Activated naive CD8-positive, alpha-beta T cell treated with anti-CD3 and anti-CD28 coated beads, Interleukin-2, amount 50 U/mL, for 16 hours (primary cell): Measurements from ENCODE around the gene MIPOL1.
"Not testable (repeated sequence)": the region's sequence is repeated elsewhere in the genome, so short reads cannot be mapped to it uniquely, and the experiment has no call there.

Source experiments
- DNase-seq: peaks from one replicate; pipeline ENCODE4 v3.0.0-alpha.2; 2020; ENCODE audit warnings: low read depth, low spot score

MIPOL1 gene

DNA sequence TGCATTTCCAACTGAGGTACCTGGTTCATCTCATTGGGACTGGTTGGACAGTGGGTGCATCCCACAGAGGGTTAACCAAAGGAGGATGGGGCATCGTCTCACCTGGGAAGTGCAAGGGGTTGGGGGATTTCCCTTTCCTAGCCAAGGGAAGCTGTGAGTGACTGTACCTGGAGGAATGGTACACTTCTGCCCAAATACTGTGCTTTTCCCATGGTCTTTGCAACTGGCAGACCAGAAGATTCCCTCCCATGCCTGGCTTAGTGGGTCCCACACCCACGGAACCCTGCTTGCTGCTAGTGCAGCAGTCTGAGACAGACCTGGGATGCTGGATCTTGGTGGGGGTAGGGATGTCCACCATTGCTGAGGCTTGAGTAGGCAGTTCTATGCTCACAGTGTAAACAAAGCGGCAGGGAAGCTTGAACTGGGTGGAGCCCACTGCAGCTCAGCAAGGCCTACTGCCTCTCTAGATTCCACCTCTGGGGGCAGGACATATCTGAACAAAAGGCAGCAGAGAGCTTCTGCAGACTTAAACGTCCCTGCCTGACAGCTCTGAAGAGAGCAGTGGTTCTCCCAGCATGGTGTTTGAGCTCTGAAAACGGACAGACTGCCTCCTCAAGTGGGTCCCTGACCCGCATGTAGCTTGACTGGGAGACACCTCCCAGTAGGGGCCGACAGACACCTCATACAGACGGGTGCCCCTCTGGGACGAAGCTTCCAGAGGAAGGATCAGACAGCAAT, 9.7 kb upstream of the MIPOL1 start:
- not testable (repeated sequence) for DNase-seq

DNA sequence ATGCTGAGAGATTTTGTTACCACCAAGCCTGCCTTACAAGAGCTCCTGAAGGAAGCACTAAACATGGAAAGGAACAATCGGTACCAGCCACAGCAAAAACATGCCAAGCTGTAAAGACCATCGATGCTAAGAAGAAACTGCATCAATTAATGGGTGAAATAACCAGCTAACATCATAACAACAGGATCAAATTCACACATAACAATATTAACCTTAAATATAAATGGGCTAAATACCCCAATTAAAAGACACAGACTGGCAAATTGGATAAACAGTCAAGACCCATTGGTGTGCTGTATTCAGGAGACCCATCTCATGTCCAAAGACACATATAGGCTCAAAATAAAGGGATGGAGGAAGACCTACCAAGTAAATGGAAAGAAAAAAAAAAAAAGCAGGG, 8.0 kb upstream of the MIPOL1 start:
- not testable (repeated sequence) for DNase-seq

- DNase-seq = no peak
Observed at GRCh38 chr14:37194698-37195097, 3.0 kb upstream of the MIPOL1 start.

- no peak for DNase-seq
Observed at GRCh38 chr14:37195327-37195726, 2.4 kb upstream of the MIPOL1 start.

DNA sequence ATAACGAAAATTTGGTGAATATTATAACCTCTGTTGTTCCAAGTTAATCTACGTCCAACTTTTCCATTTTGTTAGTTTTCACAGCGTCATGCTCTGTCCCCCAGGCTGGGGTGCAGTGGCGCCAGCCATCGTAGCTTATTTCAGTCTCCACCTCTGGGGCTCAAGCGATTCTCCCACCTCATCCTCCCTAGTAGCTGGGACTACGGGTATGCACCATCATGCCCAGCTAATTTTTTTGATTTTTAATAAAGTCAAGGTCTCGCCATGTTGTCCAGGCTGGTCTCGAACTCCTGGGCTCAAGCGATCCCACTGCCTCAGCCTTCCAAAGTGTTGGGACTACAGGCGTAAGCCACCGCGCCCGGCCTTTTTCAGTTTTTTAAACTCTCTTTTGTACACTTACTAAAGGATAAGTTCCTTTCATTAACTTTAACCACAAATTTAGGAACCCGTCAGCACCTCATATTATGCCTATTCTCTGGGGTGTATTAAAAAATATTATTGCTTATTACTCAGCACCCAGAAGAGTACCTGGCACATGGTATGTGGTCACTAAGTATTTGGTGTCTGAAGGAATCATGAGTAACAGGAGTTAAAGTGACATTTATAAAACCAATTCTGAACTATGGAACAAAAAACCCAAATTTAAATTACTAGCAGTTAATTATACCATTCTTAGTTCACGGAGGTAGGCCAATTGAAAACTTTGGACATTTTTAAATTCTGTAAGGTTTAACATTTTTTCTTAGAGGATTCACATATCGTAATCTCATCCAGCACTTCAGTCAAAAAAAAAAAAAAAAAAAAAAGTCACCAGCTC, 925 bp upstream of the MIPOL1 start:
- DNase-seq = no peak

GRCh38 chr14:37198273-37198598, 499 bp downstream of the MIPOL1 start:
- DNase-seq = no peak

- no peak for DNase-seq
Observed at GRCh38 chr14:37198907-37199306, 1.2 kb downstream of the MIPOL1 start.

DNA sequence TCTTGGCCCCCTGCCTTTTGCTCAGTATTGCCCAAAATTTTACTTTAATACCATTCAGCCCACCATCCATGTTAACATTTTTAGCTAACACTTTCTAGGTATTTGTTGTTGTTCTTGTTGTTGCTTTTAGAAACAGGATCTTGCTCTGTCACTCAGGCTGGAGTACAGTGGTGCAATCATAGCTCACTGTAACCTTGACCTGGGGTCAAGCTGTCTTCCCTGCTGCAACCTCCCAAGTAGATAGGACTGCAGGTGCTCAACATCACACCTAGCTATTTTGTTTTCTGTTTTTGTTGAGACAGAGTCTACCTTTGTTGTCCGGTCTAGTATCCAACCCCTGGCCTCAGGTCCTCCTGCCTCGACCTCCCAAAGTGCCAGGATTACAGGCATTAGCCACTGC, 4.0 kb downstream of the MIPOL1 start:
- no peak for DNase-seq

- DNase-seq = no peak
Observed at GRCh38 chr14:37202265-37202664, 4.5 kb downstream of the MIPOL1 start.

GRCh38 chr14:37202812-37203211, 5.1 kb downstream of the MIPOL1 start:
- DNase-seq = no peak

DNA sequence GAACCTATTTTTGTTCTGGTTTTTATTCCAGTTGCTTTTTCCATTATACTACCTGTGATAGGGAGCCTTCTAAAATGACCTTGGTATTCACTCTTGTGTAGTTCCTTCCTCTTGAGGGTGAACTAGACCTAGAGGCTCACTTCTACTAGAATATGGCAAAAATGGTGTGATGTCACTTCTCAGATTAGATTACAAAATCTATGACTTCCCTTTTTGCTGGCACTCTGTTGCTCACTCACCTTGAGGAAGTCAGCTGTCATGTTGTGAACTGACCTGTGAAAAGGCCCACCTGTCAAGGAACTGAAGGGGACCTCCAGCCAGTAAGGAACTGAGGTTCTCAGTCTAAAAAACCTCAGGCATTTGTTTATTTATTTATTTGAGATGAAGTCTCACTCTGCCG, 5.7 kb downstream of the MIPOL1 start:
- no peak for DNase-seq

- DNase-seq = not testable (repeated sequence)
Observed at GRCh38 chr14:37205623-37206605, 8.2 kb downstream of the MIPOL1 start.

- DNase-seq = not testable (repeated sequence)
Observed at GRCh38 chr14:37209617-37210016, 11.9 kb downstream of the MIPOL1 start.

- no peak for DNase-seq
Observed at GRCh38 chr14:37210448-37210847, 12.7 kb downstream of the MIPOL1 start.

- DNase-seq = no peak
Observed at GRCh38 chr14:37213016-37213415, 15.3 kb downstream of the MIPOL1 start.

GRCh38 chr14:37215345-37215744, 17.6 kb downstream of the MIPOL1 start:
- DNase-seq = no peak

GRCh38 chr14:37221073-37221472, 23.3 kb downstream of the MIPOL1 start:
- no peak for DNase-seq

DNA sequence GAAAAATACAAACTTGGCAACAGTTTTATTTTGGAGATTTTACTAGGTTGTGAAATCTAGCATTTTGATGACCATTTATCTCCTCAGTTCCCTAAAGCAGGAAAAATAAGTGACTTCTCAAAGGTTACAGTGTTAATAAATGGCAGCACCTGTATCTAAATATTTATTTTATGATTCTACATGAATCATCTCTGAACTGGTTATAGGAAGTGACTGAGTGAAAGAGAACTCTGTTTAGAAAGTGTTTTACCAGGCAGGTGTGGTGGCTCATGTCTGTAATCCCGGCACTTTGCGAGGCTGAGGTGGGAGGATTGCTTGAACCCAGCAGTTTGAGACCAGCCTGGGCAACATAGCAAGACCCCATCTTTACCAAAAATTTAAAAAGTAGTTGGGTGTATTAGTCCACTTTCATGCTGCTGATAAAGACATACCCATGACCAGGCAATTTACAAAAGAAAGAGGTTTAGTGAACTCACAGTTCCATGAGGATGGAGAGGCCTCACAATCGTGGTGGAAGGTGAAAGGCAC, 26.3 kb downstream of the MIPOL1 start:
- DNase-seq = no peak

DNA sequence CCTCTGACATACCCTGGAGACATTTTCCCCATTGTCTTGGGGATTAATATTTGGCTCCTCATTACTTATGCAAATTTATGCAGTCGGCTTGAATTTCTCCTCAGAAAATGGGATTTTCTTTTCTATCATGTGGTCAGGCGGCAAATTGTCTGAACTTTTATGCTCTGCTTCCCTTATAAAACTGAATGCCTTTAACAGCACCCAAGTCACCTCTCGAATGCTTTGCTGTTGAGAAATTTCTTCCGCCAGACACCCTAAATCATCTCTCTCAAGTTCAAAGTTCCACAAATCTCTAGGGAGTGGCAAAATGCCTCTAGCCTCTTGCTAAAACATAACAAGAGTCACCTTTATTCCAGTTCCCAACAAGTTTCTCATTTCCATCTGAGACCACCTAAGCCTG, 27.9 kb downstream of the MIPOL1 start:
- not testable (repeated sequence) for DNase-seq

- no peak for DNase-seq
Observed at GRCh38 chr14:37230551-37231194, 32.9 kb downstream of the MIPOL1 start.

GRCh38 chr14:37232907-37233481, 35.3 kb downstream of the MIPOL1 start:
- no peak for DNase-seq
